CD14-positive monocyte (primary cell): ENCODE measurements around the gene USP11. TPM values are rescaled to one million over a fixed set of nuclear protein-coding genes. Genes with fewer than 3 reads are reported as not detected.

Experiments used
- DNase-seq, 3 donors: peaks; one replicate each; pipeline ENCODE4 v3.0.0-alpha.2; 2011 to 2022
- H2AFZ ChIP-seq: 2 replicates; pipeline ENCODE4 v1.6.0; 2012; ENCODE audit warnings: mild to moderate bottlenecking, low read depth, low read length, inconsistent platforms; ENCODE audit not compliant: insufficient read depth, poor library complexity, severe bottlenecking
- H3K27ac ChIP-seq, 2 donors: 1 replicate in 1 of 2; 2 replicates in 1 of 2; pipeline ENCODE4 v1.5.1; 2012 to 2013; ENCODE audit warnings: low read length in 2 of 2, control low read depth in 1 of 2, inconsistent platforms in 1 of 2, low read depth in 1 of 2, mild to moderate bottlenecking in 1 of 2
- H3K27me3 ChIP-seq, 2 donors: one replicate each; pipeline versions ENCODE4 v1.6.0 to v1.6.1; 2011 to 2013; ENCODE audit warnings: low read length in 2 of 2; ENCODE audit not compliant: control insufficient read depth in 2 of 2, insufficient read depth in 2 of 2
- H3K36me3 ChIP-seq, 2 donors: replicated peaks in 1 of 2; 1 replicate in 1 of 2; 2 replicates in 1 of 2; pipeline versions ENCODE4 v1.5.1 to v1.6.1; 2012 to 2013; ENCODE audit warnings: low read length in 2 of 2, control low read depth in 1 of 2, inconsistent platforms in 1 of 2, mild to moderate bottlenecking in 1 of 2; ENCODE audit not compliant: insufficient read depth in 2 of 2, control insufficient read depth in 1 of 2
- H3K4me1 ChIP-seq, 2 donors: 1 replicate in 1 of 2; 2 replicates in 1 of 2; pipeline versions ENCODE4 v1.5.1 to v1.6.1; 2012 to 2013; ENCODE audit warnings: low read length in 2 of 2, control low read depth in 1 of 2, inconsistent platforms in 1 of 2, mild to moderate bottlenecking in 1 of 2, moderate library complexity in 1 of 2; ENCODE audit not compliant: insufficient read depth in 2 of 2, control insufficient read depth in 1 of 2
- H3K4me2 ChIP-seq: replicated peaks from 2 replicates; pipeline ENCODE3; 2012; ENCODE audit warnings: low read length, moderate library complexity, mild to moderate bottlenecking; ENCODE audit not compliant: poor library complexity, severe bottlenecking; ENCODE audit errors: extremely low read depth
- H3K4me3 ChIP-seq, 3 experiments: fragments of 200-600 bp in 1 of 3; sonication (generic) in 1 of 3; replicated peaks in 1 of 3; 1 replicate in 2 of 3; 2 replicates in 1 of 3; pipeline ENCODE4 v1.5.1; 2011 to 2013; ENCODE audit warnings: low read length in 3 of 3, mild to moderate bottlenecking in 3 of 3, control low read depth in 2 of 3, low read depth in 2 of 3, inconsistent platforms in 1 of 3, moderate library complexity in 1 of 3
- H3K79me2 ChIP-seq: 2 replicates; pipeline ENCODE4 v1.6.0; 2012; ENCODE audit warnings: mild to moderate bottlenecking, control low read depth, inconsistent platforms, low read length, moderate library complexity; ENCODE audit not compliant: insufficient read depth
- H3K9ac ChIP-seq: 2 replicates; pipeline ENCODE4 v1.6.0; 2017; ENCODE audit warnings: low read length, mild to moderate bottlenecking; ENCODE audit not compliant: insufficient read depth, poor library complexity, severe bottlenecking
- H3K9me3 ChIP-seq, 2 donors: replicated peaks in 1 of 2; 1 replicate in 1 of 2; 2 replicates in 1 of 2; pipeline versions ENCODE4 v1.5.1 to v1.6.1; 2012 to 2013; ENCODE audit warnings: low read length in 2 of 2, control low read depth in 1 of 2; ENCODE audit not compliant: control insufficient read depth in 1 of 2, insufficient read depth in 1 of 2
- H4K20me1 ChIP-seq: 2 replicates; pipeline ENCODE4 v1.6.0; 2012; ENCODE audit warnings: mild to moderate bottlenecking, low read length, control low read depth, moderate library complexity; ENCODE audit not compliant: insufficient read depth
- H3K27ac Mint-ChIP-seq, 7 donors: one replicate each; pipeline ENCODE4 v1.8.0; 2020; ENCODE audit warnings: mild to moderate bottlenecking in 7 of 7, mixed read lengths in 7 of 7, moderate library complexity in 6 of 7, inconsistent platforms in 2 of 7
- H3K27me3 Mint-ChIP-seq, 3 donors: one replicate each; pipeline ENCODE4 v1.8.0; 2021 to 2022; ENCODE audit warnings: low read depth in 3 of 3, mild to moderate bottlenecking in 3 of 3, mixed read lengths in 3 of 3, moderate library complexity in 3 of 3, inconsistent platforms in 1 of 3
- H3K36me3 Mint-ChIP-seq, 2 donors: one replicate each; pipeline ENCODE4 v1.8.0; 2020; ENCODE audit warnings: mixed read lengths in 2 of 2, inconsistent platforms in 1 of 2, mild to moderate bottlenecking in 1 of 2
- H3K4me1 Mint-ChIP-seq: one replicate; pipeline ENCODE4 v1.8.0; 2020; ENCODE audit warnings: mild to moderate bottlenecking, mixed read lengths
- H3K4me3 Mint-ChIP-seq, 2 donors: one replicate each; pipeline ENCODE4 v1.8.0; 2020; ENCODE audit warnings: mild to moderate bottlenecking in 2 of 2, mixed read lengths in 2 of 2, moderate library complexity in 1 of 2
- H3K9me3 Mint-ChIP-seq, 7 donors: one replicate each; pipeline ENCODE4 v1.8.0; 2020 to 2022; ENCODE audit warnings: mixed read lengths in 7 of 7, mild to moderate bottlenecking in 6 of 7, moderate library complexity in 6 of 7, inconsistent platforms in 2 of 7
- WGBS: methylation state at CpG from one replicate; pipeline ENCODE4 v1.1.5; 2013; ENCODE audit warnings: missing lambda C conversion rate; ENCODE audit not compliant: insufficient coverage; 5-methylcytosine and 5-hydroxymethylcytosine counted together
- intact Hi-C, 2 donors: fragments of 100-400 bp; cut with micrococcal nuclease; formaldehyde crosslinking; loops; one replicate each; pipeline versions ENCODE4 v1.15.0 to v1.15.1; 2023
- polyA plus RNA-seq, 3 donors: library from polyadenylated mRNA; depleted of rRNA in 1 of 3; unstranded in 2 of 3; stranded (reverse) in 1 of 3; fragments of 300-500 nt in 2 of 3; fragments of >200 nt in 1 of 3; fragmentation: Illumina TruSeq in 2 of 3; gene quantifications; 1 replicate in 2 of 3; 2 replicates in 1 of 3; pipeline ENCODE4 v1.2.3, GENCODE V29; 2012 to 2021
- TF ChIP-seq, protein P1 (sequence below): fragments of 200-600 bp; IDR thresholded peaks from one replicate; pipeline ENCODE4 v1.8.0; 2022; ENCODE audit warnings: antibody characterized with exemption, mild to moderate bottlenecking

The USP11 gene
- polyA plus RNA-seq, 3 donors = 6.7 to 9.7 (median 8.8) TPM

DNA sequence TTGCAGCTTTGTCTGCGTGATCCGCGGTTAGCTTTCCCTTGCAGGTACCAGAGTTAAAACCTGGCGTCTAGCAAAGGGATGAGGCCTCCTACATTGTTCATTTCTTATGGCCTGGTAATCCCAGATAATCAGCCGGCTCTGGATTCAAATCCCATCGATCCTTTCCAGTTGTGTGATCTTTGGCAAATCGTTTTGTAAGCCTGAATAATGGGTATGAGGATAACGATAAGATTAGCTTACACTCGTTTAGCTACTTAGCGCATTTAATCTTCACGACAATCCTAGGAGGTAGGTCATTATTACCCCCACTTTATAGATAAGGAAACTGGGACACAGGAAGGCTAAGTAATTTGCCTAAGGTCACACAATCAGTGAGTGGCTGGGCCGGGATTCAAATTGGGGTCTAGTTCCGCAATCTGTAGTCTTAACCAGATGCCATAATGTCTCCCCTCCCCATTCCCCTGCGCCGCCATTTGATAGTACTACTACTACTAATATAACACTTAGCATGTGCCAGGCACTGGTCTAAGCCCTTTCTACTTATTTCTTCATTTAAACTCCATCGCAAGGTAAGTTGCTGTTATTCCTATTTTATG, 40.9 kb upstream of the USP11 start:
- no peak for DNase-seq
- Histone ChIP-seq H4K20me1 (peaks cover 15% of the 10 kb centered on the region), H3K79me2 (peaks cover 41% of the 10 kb centered on the region), H3K27ac (no peak overlapping the region), H3K27me3 (peaks cover 0 to 3% of the 10 kb centered on the region in 2 donors), H3K4me2 (peak overlapping the region; percentile 91), H3K9ac (no peak overlapping the region), H3K4me1 (peaks cover 52 to 53% of the 10 kb centered on the region in 2 donors), H3K36me3 (peaks cover 0 to 11% of the 10 kb centered on the region in 2 donors), H2AFZ (peak overlapping the region; percentile 83), H3K9me3 (no peaks in the 10 kb centered on the region), H3K4me3 (peak overlapping the region in 2 of 3 experiments; percentile 71 to 84)
- intact Hi-C loops = loop anchor here (2.0 to 10.0 kb wide), 7 partner anchors 190 to 643 kb away; partner anchors contain the start of genes ZNF41 (in 1 of the 2) and ZNF81 (in 1 of the 2)
- peaks cover 0 to 39% (median 3%) of the 10 kb centered on the region in 3 donors for H3K27me3 Mint-ChIP-seq
- WGBS = no CpG with 5 or more reads among the region's 16 CpGs
- H3K4me3 Mint-ChIP-seq = peak overlapping the region; percentile 86 to 96
- H3K9me3 Mint-ChIP-seq = peaks cover 0 to 7% (median 0%) of the 10 kb centered on the region in 7 donors
- H3K27ac Mint-ChIP-seq = no peak overlapping the region
- peaks cover 6 to 20% of the 10 kb centered on the region in 2 donors for H3K36me3 Mint-ChIP-seq
- H3K4me1 Mint-ChIP-seq = peaks cover 49% of the 10 kb centered on the region
- TF ChIP-seq, protein P1, sequence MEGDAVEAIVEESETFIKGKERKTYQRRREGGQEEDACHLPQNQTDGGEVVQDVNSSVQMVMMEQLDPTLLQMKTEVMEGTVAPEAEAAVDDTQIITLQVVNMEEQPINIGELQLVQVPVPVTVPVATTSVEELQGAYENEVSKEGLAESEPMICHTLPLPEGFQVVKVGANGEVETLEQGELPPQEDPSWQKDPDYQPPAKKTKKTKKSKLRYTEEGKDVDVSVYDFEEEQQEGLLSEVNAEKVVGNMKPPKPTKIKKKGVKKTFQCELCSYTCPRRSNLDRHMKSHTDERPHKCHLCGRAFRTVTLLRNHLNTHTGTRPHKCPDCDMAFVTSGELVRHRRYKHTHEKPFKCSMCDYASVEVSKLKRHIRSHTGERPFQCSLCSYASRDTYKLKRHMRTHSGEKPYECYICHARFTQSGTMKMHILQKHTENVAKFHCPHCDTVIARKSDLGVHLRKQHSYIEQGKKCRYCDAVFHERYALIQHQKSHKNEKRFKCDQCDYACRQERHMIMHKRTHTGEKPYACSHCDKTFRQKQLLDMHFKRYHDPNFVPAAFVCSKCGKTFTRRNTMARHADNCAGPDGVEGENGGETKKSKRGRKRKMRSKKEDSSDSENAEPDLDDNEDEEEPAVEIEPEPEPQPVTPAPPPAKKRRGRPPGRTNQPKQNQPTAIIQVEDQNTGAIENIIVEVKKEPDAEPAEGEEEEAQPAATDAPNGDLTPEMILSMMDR = no peak

DNA sequence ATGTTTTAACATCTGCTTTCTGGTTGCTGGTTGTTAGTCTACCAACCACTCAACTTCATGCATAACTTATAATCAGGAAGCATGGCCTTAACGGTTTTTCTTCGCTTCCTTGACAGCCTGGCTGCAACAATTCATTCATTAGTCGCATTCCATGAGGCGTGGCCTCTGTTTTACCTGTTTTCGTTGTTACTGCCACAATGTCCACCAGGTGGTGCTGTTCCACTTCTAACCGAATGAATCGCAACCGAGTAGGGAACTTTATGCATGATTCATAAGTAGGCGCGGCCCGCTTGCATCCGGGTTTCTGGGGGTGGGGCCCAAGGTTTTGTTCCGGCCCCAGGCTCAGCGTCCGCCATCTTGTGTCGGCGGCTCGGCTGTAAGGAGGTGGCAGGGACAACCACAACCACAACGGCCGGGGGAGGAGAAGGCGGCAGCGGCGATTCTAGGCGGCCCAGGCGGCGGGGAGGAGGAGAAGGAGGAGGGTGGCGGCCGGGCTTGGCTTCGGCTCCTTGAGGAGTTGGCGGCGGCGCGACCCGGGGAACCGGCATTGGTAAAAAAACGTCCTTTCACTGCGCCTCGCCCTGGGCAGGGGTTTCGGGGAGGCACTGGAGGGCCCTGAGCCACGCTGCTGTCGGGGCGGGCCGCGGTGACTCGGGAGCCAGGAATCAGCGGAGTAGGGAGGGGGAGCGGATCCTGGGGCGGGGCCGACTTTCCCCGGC, 39.2 kb upstream of the USP11 start, which contains the start of gene UBA1:
Gene UBA1 (plus strand): TSS at position 355 of the 719 bp plus-strand sequence. CDS start 4,974 bp downstream, outside the sequence.
- Histone ChIP-seq H3K9me3 (no peaks in the 10 kb centered on the region), H3K4me1 (peaks cover 55 to 56% of the 10 kb centered on the region in 2 donors), H3K27ac (peak within 1 kb of the TSS; percentile 82 to 98), H4K20me1 (peaks cover 32% of the 10 kb centered on the region), H3K27me3 (peaks cover 0 to 3% of the 10 kb centered on the region in 2 donors), H3K9ac (peak within 1 kb of the TSS; percentile 99), H3K79me2 (peaks cover 58% of the 10 kb centered on the region), H3K4me3 (peak within 1 kb of the TSS; percentile 89 to 96 (median 92)), H2AFZ (peak within 1 kb of the TSS; percentile 90), H3K4me2 (peak within 1 kb of the TSS; percentile 80), H3K36me3 (peaks cover 7 to 21% of the 10 kb centered on the region in 2 donors)
- peak; percentile 90 to 97 (median 92) for DNase-seq
- intact Hi-C loops = loop anchor here (2.0 to 10.0 kb wide), 7 partner anchors 189 to 641 kb away; partner anchors contain the start of genes ZNF41 (in 1 of the 2) and ZNF81 (in 1 of the 2)
- Mint-ChIP-seq H3K27me3 (peaks cover 0 to 31% (median 0%) of the 10 kb centered on the region in 3 donors), H3K4me3 (peak within 1 kb of the TSS; percentile 86 to 93), H3K27ac (peak within 1 kb of the TSS; percentile 95 to 99 (median 98)), H3K36me3 (peaks cover 14 to 37% of the 10 kb centered on the region in 2 donors), H3K9me3 (peaks cover 0 to 7% (median 0%) of the 10 kb centered on the region in 7 donors), H3K4me1 (peaks cover 55% of the 10 kb centered on the region)
- 0% methylated on average over 19 of the region's 50 CpGs for WGBS
- TF ChIP-seq, protein P1 = peak; percentile 57
